GM23248 (cell line): Measurements from ENCODE around the gene GPD1L. TPM values are rescaled to one million over a fixed set of nuclear protein-coding genes. Genes with fewer than 3 reads are reported as not detected.

Source experiments
- DNase-seq: peaks from one replicate; pipeline ENCODE4 v3.0.0-alpha.2; 2015
- H2AFZ ChIP-seq: fragments of 200-600 bp; sonication (generic); 2 replicates; pipeline ENCODE4 v1.6.1; 2016; ENCODE audit warnings: antibody characterized with exemption
- H3F3A ChIP-seq: fragments of 200-600 bp; sonication (generic); 2 replicates; pipeline ENCODE4 v1.6.1; 2016; ENCODE audit warnings: mild to moderate bottlenecking, antibody characterized with exemption, mixed run types; ENCODE audit not compliant: insufficient read depth
- H3K27ac ChIP-seq: fragments of 200-600 bp; sonication (generic); 2 replicates; pipeline ENCODE4 v1.5.1; 2016; ENCODE audit warnings: mild to moderate bottlenecking
- H3K27me3 ChIP-seq: fragments of 200-600 bp; sonication (generic); replicated peaks from 2 replicates; pipeline ENCODE4 v1.6.1; 2016; ENCODE audit warnings: mild to moderate bottlenecking; ENCODE audit not compliant: insufficient read depth
- H3K36me3 ChIP-seq: fragments of 200-600 bp; sonication (generic); 2 replicates; pipeline ENCODE4 v1.6.1; 2016; ENCODE audit warnings: low read depth, mild to moderate bottlenecking
- H3K4me1 ChIP-seq: fragments of 200-600 bp; sonication (generic); 2 replicates; pipeline ENCODE4 v1.6.1; 2016; ENCODE audit warnings: mild to moderate bottlenecking; ENCODE audit not compliant: insufficient read depth
- H3K4me2 ChIP-seq: fragments of 200-600 bp; sonication (generic); one replicate; pipeline ENCODE4 v1.6.1; 2016; ENCODE audit warnings: mild to moderate bottlenecking; ENCODE audit not compliant: unreplicated experiment
- H3K4me3 ChIP-seq: fragments of 200-600 bp; sonication (generic); 2 replicates; pipeline ENCODE4 v1.5.1; 2016; ENCODE audit warnings: mild to moderate bottlenecking
- H3K79me2 ChIP-seq: fragments of 200-600 bp; sonication (generic); 2 replicates; pipeline ENCODE4 v1.6.1; 2016; ENCODE audit warnings: mild to moderate bottlenecking; ENCODE audit not compliant: insufficient read depth
- H3K9ac ChIP-seq: fragments of 200-600 bp; sonication (generic); 2 replicates; pipeline ENCODE4 v1.6.1; 2016; ENCODE audit warnings: mild to moderate bottlenecking
- H3K9me2 ChIP-seq: fragments of 200-600 bp; sonication (generic); 2 replicates; pipeline ENCODE4 v1.6.1; 2016; ENCODE audit warnings: mixed run types, mild to moderate bottlenecking, moderate library complexity; ENCODE audit not compliant: insufficient read depth
- H3K9me3 ChIP-seq: fragments of 200-600 bp; sonication (generic); one replicate; pipeline ENCODE4 v1.6.1; 2017; ENCODE audit warnings: low read depth
- H4K20me1 ChIP-seq: fragments of 200-600 bp; sonication (generic); 2 replicates; pipeline ENCODE4 v1.6.0; 2016; ENCODE audit not compliant: insufficient read depth
- EZH2 ChIP-seq: fragments of 200-600 bp; sonication (generic); IDR thresholded peaks from 2 replicates; pipeline ENCODE4 v1.6.1; 2018; ENCODE audit warnings: antibody characterized with exemption, mild to moderate bottlenecking; ENCODE audit not compliant: insufficient read depth, poor library complexity, severe bottlenecking
- EZH2phosphoT487 ChIP-seq: fragments of 200-600 bp; sonication (generic); IDR thresholded peaks from 2 replicates; pipeline ENCODE4 v1.6.1; 2018; ENCODE audit warnings: antibody characterized with exemption, moderate library complexity, mild to moderate bottlenecking, low read depth; ENCODE audit not compliant: insufficient read depth
- WGBS, 2 experiments: methylation state at CpG; one replicate each; pipeline ENCODE4 v1.1.6; 2015 to 2017; ENCODE audit warnings: low lambda C conversion rate in 2 of 2, low coverage in 1 of 2; ENCODE audit errors: missing lambda C conversion rate in 2 of 2; 5-methylcytosine and 5-hydroxymethylcytosine counted together
- in situ Hi-C: fragments of 300-500 bp; cut with MboI; formaldehyde crosslinking; loops from 2 replicates; pipeline ENCODE4 v1.15.0; 2020
- polyA plus RNA-seq: library from polyadenylated mRNA; unstranded; fragments of >200 nt; fragmentation: Nextera tagmentation; extraction: Ambion mirVana; gene quantifications from 2 replicates; pipeline ENCODE4 v1.2.1, GENCODE V29; 2016
- total RNA-seq: library from RNA; depleted of rRNA; stranded (reverse); fragments of >200 nt; shearing (Covaris generic); gene quantifications from 2 replicates; pipeline ENCODE4 v1.2.3, GENCODE V29; 2014

GPD1L gene
- total and polyA plus RNA-seq, 2 experiments from 2014 or later, result 2.4 to 3.5 TPM

GRCh38 chr3:32129832-32130231 is 23.4 kb downstream of the GPD1L start:
- in situ Hi-C loops, result loop anchor here (25.0 kb wide), 1 partner anchor 518 kb away; no protein-coding TSS in a partner anchor
- DNase-seq, result no peak
- Histone ChIP-seq H3K4me2 (no peak overlapping the region), H3K27ac (no peak overlapping the region), H3K36me3 (no peaks in the 10 kb centered on the region), H3K9ac (no peak overlapping the region), H3K9me2 (no peaks in the 10 kb centered on the region), H3K9me3 (no peaks in the 10 kb centered on the region), H3F3A (no peaks in the 10 kb centered on the region), H3K27me3 (0 out of 2 replicates have a peak, but pooled peaks cover 3% of the 10 kb centered on the region), H4K20me1 (no peaks in the 10 kb centered on the region), H3K79me2 (no peaks in the 10 kb centered on the region), H2AFZ (no peak overlapping the region), H3K4me1 (no peaks in the 10 kb centered on the region), H3K4me3 (no peak overlapping the region)
- WGBS, 2 experiments, result 82 to 90% methylated on average over 4 of the region's 4 CpGs
- TF ChIP-seq EZH2 (no peak), EZH2phosphoT487 (no peak)

- in situ Hi-C loops, result loop anchor here (25.0 kb wide), 1 partner anchor 520 kb away; no protein-coding TSS in a partner anchor
- no peaks in the 10 kb centered on the region for H3K4me1 ChIP-seq
- H3F3A ChIP-seq, result no peaks in the 10 kb centered on the region
- no peak overlapping the region for H3K27ac ChIP-seq
- no peak overlapping the region for H3K9ac ChIP-seq
- no peaks in the 10 kb centered on the region for H3K79me2 ChIP-seq
- no peak for TF ChIP-seq EZH2
- no peak for TF ChIP-seq EZH2phosphoT487
- H2AFZ ChIP-seq, result no peak overlapping the region
- no peak overlapping the region for H3K4me2 ChIP-seq
- 0 out of 2 replicates have a peak, but pooled peaks cover 3% of the 10 kb centered on the region for H3K27me3 ChIP-seq
- H3K36me3 ChIP-seq, result no peaks in the 10 kb centered on the region
- DNase-seq, result no peak
- H4K20me1 ChIP-seq, result no peaks in the 10 kb centered on the region
- no peaks in the 10 kb centered on the region for H3K9me2 ChIP-seq
- no peaks in the 10 kb centered on the region for H3K9me3 ChIP-seq
- no peak overlapping the region for H3K4me3 ChIP-seq
Measured at GRCh38 chr3:32132121-32132520, 25.7 kb downstream of the GPD1L start.

GRCh38 chr3:32132706-32133105 is 26.3 kb downstream of the GPD1L start:
- 75 to 80% methylated on average over 2 of the region's 2 CpGs for WGBS, 2 experiments
- TF ChIP-seq EZH2 (no peak), EZH2phosphoT487 (no peak)
- DNase-seq, result no peak
- H3K79me2 ChIP-seq, result no peaks in the 10 kb centered on the region
- H3K9me2 ChIP-seq, result no peaks in the 10 kb centered on the region
- H3F3A ChIP-seq, result no peaks in the 10 kb centered on the region
- H2AFZ ChIP-seq, result no peak overlapping the region
- in situ Hi-C loops, result loop anchor here (25.0 kb wide), 1 partner anchor 520 kb away; no protein-coding TSS in a partner anchor
- H3K27me3 ChIP-seq, result 0 out of 2 replicates have a peak, but pooled peaks cover 3% of the 10 kb centered on the region
- no peaks in the 10 kb centered on the region for H3K4me1 ChIP-seq
- no peak overlapping the region for H3K9ac ChIP-seq
- no peaks in the 10 kb centered on the region for H3K9me3 ChIP-seq
- H3K4me3 ChIP-seq, result no peak overlapping the region
- H3K27ac ChIP-seq, result no peak overlapping the region
- H3K36me3 ChIP-seq, result no peaks in the 10 kb centered on the region
- no peaks in the 10 kb centered on the region for H4K20me1 ChIP-seq
- H3K4me2 ChIP-seq, result no peak overlapping the region

- 63 to 82% methylated on average over 1 of the region's 1 CpG for WGBS, 2 experiments
- H3K27ac ChIP-seq, result no peak overlapping the region
- H3K4me1 ChIP-seq, result no peaks in the 10 kb centered on the region
- no peak overlapping the region for H3K4me3 ChIP-seq
- no peak overlapping the region for H2AFZ ChIP-seq
- no peaks in the 10 kb centered on the region for H3K27me3 ChIP-seq
- no peaks in the 10 kb centered on the region for H3K9me2 ChIP-seq
- H3F3A ChIP-seq, result no peaks in the 10 kb centered on the region
- no peak overlapping the region for H3K9ac ChIP-seq
- no peaks in the 10 kb centered on the region for H3K79me2 ChIP-seq
- DNase-seq, result no peak
- no peaks in the 10 kb centered on the region for H3K36me3 ChIP-seq
- TF ChIP-seq EZH2 (no peak), EZH2phosphoT487 (no peak)
- no peaks in the 10 kb centered on the region for H3K9me3 ChIP-seq
- no peaks in the 10 kb centered on the region for H4K20me1 ChIP-seq
- no peak overlapping the region for H3K4me2 ChIP-seq
- in situ Hi-C loops, result loop anchor here (25.0 kb wide), 1 partner anchor 524 kb away; no protein-coding TSS in a partner anchor
Measured at GRCh38 chr3:32136703-32137102, 30.3 kb downstream of the GPD1L start.

DNA sequence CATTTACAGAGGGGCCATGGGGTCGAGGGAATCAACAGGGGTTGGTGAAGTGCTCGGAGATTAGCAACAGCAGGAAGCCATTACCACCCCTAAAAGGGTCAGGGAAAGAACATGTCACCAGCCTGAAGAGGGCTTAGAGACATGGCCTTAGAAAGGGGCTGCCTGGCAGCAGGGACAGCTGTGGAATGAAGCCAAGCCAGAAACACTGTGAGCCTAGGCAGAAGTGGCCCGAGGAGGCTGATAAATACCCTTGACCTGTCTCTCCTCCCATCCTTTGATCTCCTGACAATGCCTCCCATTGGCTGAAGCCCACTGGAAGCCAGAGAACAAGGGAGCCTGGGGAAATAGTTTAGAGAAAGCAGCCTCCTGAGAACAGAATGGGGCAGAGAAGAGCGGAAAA is 31.4 kb downstream of the GPD1L start:
- Histone ChIP-seq H3K27me3 (no peaks in the 10 kb centered on the region), H3K27ac (no peak overlapping the region), H3K4me3 (no peak overlapping the region), H3K4me2 (no peak overlapping the region), H3K9ac (no peak overlapping the region), H3K36me3 (no peaks in the 10 kb centered on the region), H4K20me1 (no peaks in the 10 kb centered on the region), H2AFZ (no peak overlapping the region), H3K9me3 (no peaks in the 10 kb centered on the region), H3K4me1 (no peaks in the 10 kb centered on the region), H3K79me2 (no peaks in the 10 kb centered on the region), H3K9me2 (no peaks in the 10 kb centered on the region), H3F3A (no peaks in the 10 kb centered on the region)
- no peak for DNase-seq
- WGBS, 2 experiments, result 84 to 86% methylated on average over 4 of the region's 4 CpGs
- in situ Hi-C loops, result loop anchor here (25.0 kb wide), 1 partner anchor 526 kb away; no protein-coding TSS in a partner anchor
- TF ChIP-seq EZH2phosphoT487, result no peak
